WTC11 (cell line): Measurements from ENCODE around the gene PIGU. TPM values are rescaled to one million over a fixed set of nuclear protein-coding genes. Genes with fewer than 3 reads are reported as not detected.

Experiments used
- ATAC-seq: fragments of 200-7000 bp; cut with Tn5 transposase; 2 replicates; pipeline ENCODE4 v1.10.0; 2021; ENCODE audit warnings: mild to moderate bottlenecking, moderate library complexity
- CTCF ChIA-PET: fragments of 300-600 bp; sonication (Branson Sonifier 250); formaldehyde crosslinking; loops from one replicate; lab custom pipeline; 2021; ENCODE audit warnings: antibody characterized with exemption; lab: Charles Lee
- POLR2A ChIA-PET: fragments of 350-600 bp; sonication (Branson Sonifier 250); formaldehyde crosslinking; loops from one replicate; lab custom pipeline; 2021; ENCODE audit warnings: antibody characterized with exemption; lab: Charles Lee
- DNase-seq: peaks from one replicate; pipeline ENCODE4 v3.0.0; 2021; ENCODE audit warnings: low spot score
- H3K27ac Mint-ChIP-seq: 2 replicates; pipeline ENCODE4 v1.8.0; 2021; ENCODE audit warnings: mixed read lengths
- H3K27me3 Mint-ChIP-seq: 2 replicates; pipeline ENCODE4 v1.8.0; 2021; ENCODE audit warnings: low read depth, mild to moderate bottlenecking, moderate library complexity, mixed read lengths
- H3K36me3 Mint-ChIP-seq: 2 replicates; pipeline ENCODE4 v1.8.0; 2021; ENCODE audit warnings: mixed read lengths
- H3K4me1 Mint-ChIP-seq: 2 replicates; pipeline ENCODE4 v1.8.0; 2022; ENCODE audit warnings: mixed read lengths
- H3K4me3 Mint-ChIP-seq: 2 replicates; pipeline ENCODE4 v1.8.0; 2021; ENCODE audit warnings: mild to moderate bottlenecking, moderate library complexity, mixed read lengths
- H3K9me3 Mint-ChIP-seq: 2 replicates; pipeline ENCODE4 v1.8.0; 2021; ENCODE audit warnings: mixed read lengths
- ARID4B ChIP-seq: sonication (generic); formaldehyde crosslinking; IDR thresholded peaks from 2 replicates; pipeline ENCODE4 v1.8.0; 2023; ENCODE audit warnings: missing genetic modification reagents, mild to moderate bottlenecking, borderline replicate concordance
- CREM ChIP-seq: sonication (generic); formaldehyde crosslinking; IDR thresholded peaks from 2 replicates; pipeline ENCODE4 v1.8.1; 2022; ENCODE audit warnings: mild to moderate bottlenecking, missing genetic modification reagents, moderate library complexity
- E2F4 ChIP-seq: sonication (generic); formaldehyde crosslinking; IDR thresholded peaks from 2 replicates; pipeline ENCODE4 v1.8.1; 2022; ENCODE audit warnings: low read depth, mild to moderate bottlenecking, moderate library complexity, missing genetic modification reagents, borderline replicate concordance
- ETV6 ChIP-seq: sonication (generic); formaldehyde crosslinking; IDR thresholded peaks from 2 replicates; pipeline ENCODE4 v1.8.1; 2022; ENCODE audit warnings: mild to moderate bottlenecking, missing genetic modification reagents
- GABPB1 ChIP-seq: sonication (generic); formaldehyde crosslinking; IDR thresholded peaks from 2 replicates; pipeline ENCODE4 v1.8.1; 2023; ENCODE audit warnings: mild to moderate bottlenecking, missing genetic modification reagents
- HMGXB4 ChIP-seq: sonication (generic); formaldehyde crosslinking; IDR thresholded peaks from 2 replicates; pipeline ENCODE4 v1.8.1; 2023; ENCODE audit warnings: mild to moderate bottlenecking, moderate library complexity, missing genetic modification reagents
- NR1H2 ChIP-seq: sonication (generic); formaldehyde crosslinking; IDR thresholded peaks from 2 replicates; pipeline ENCODE4 v1.9.0; 2021; ENCODE audit warnings: mild to moderate bottlenecking, moderate library complexity, missing genetic modification reagents
- NR2C2 ChIP-seq: sonication (generic); formaldehyde crosslinking; IDR thresholded peaks from 2 replicates; pipeline ENCODE4 v1.8.0; 2022; ENCODE audit warnings: mild to moderate bottlenecking, missing genetic modification reagents
- RELA ChIP-seq: sonication (generic); formaldehyde crosslinking; IDR thresholded peaks from 2 replicates; pipeline ENCODE4 v1.8.1; 2022; ENCODE audit warnings: missing genetic modification reagents, mild to moderate bottlenecking, borderline replicate concordance
- SMAD3 ChIP-seq: sonication (generic); formaldehyde crosslinking; IDR thresholded peaks from 2 replicates; pipeline ENCODE4 v1.8.0; 2022; ENCODE audit warnings: missing genetic modification reagents, mild to moderate bottlenecking, borderline replicate concordance
- USF2 ChIP-seq: sonication (generic); formaldehyde crosslinking; IDR thresholded peaks from 2 replicates; pipeline ENCODE4 v1.8.1; 2023; ENCODE audit warnings: mild to moderate bottlenecking, missing genetic modification reagents, moderate library complexity
- ZBTB21 ChIP-seq: sonication (generic); formaldehyde crosslinking; IDR thresholded peaks from 2 replicates; pipeline ENCODE4 v1.8.1; 2023; ENCODE audit warnings: mild to moderate bottlenecking, missing genetic modification reagents, borderline replicate concordance
- ZNF416 ChIP-seq: fragments of 250-450 bp; sonication (Bioruptor Pico); IDR thresholded peaks from 2 replicates; pipeline ENCODE4 v1.9.0; 2021; ENCODE audit warnings: mild to moderate bottlenecking, inconsistent platforms
- total RNA-seq: library from RNA; stranded (reverse); gene quantifications from 3 replicates; pipeline ENCODE4 v1.2.3, GENCODE V29; 2021
- TF ChIP-seq, protein P1 (sequence below): sonication (generic); formaldehyde crosslinking; IDR thresholded peaks from 2 replicates; pipeline ENCODE4 v1.8.1; 2022; ENCODE audit warnings: mild to moderate bottlenecking, moderate library complexity, missing genetic modification reagents
- TF ChIP-seq, protein P2 (sequence below): fragments of 250-450 bp; sonication (Bioruptor Pico); IDR thresholded peaks from 2 replicates; pipeline ENCODE4 v1.9.0; 2021; ENCODE audit warnings: mild to moderate bottlenecking, borderline replicate concordance
- TF ChIP-seq, protein P3 (sequence below): sonication (generic); formaldehyde crosslinking; IDR thresholded peaks from 2 replicates; pipeline ENCODE4 v1.8.0; 2022; ENCODE audit warnings: missing genetic modification reagents

The PIGU gene
- total RNA-seq, 1 experiment from 2014 or later = 24.8 TPM

- Mint-ChIP-seq H3K36me3 (no peaks in the 10 kb centered on the region), H3K27ac (peak within 1 kb of the TSS; percentile 44), H3K27me3 (peaks cover 7% of the 10 kb centered on the region), H3K9me3 (no peaks in the 10 kb centered on the region), H3K4me1 (peaks cover 4% of the 10 kb centered on the region), H3K4me3 (peak within 1 kb of the TSS; percentile 75)
- peak; percentile 95 for DNase-seq
- ChIA-PET POLR2A (interaction anchor here (0.6 to 1.6 kb wide), 5 partner anchors 9 to 290 kb away, joined by 3 to 6 read pairs (median 4); no protein-coding TSS in a partner anchor), CTCF (interaction anchor here (0.6 to 2.9 kb wide), 18 partner anchors 9 to 706 kb away, joined by 3 to 12 read pairs (median 6); partner anchors contain the start of genes PIGU and TP53INP2)
- peak; percentile 75 for ATAC-seq
- TF ChIP-seq SMAD3 (no peak), ARID4B (peak; percentile 21; the same call in 1 of the 2 replicates), GABPB1 (no peak), NR2C2 (CRISPR knock-in tag) (no peak), ZBTB21 (peak; percentile 100), ETV6 (0 out of 2 replicates have a peak, but pooled peaks have one; percentile 48), ZNF416 (CRISPR knock-in tag) (no peak), RELA (0 out of 2 replicates have a peak, but pooled peaks have one; percentile 17), E2F4 (CRISPR knock-in tag) (no peak), HMGXB4 (CRISPR knock-in tag) (peak; percentile 39; the same call in 1 of the 2 replicates), CREM (peak; percentile 95), USF2 (CRISPR knock-in tag) (0 out of 2 replicates have a peak, but pooled peaks have one; percentile 17), NR1H2 (CRISPR knock-in tag) (no peak)
- TF ChIP-seq, protein P1, sequence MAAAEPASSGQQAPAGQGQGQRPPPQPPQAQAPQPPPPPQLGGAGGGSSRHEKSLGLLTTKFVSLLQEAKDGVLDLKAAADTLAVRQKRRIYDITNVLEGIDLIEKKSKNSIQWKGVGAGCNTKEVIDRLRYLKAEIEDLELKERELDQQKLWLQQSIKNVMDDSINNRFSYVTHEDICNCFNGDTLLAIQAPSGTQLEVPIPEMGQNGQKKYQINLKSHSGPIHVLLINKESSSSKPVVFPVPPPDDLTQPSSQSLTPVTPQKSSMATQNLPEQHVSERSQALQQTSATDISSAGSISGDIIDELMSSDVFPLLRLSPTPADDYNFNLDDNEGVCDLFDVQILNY (CRISPR knock-in tag) = peak; percentile 80
- TF ChIP-seq, protein P2, sequence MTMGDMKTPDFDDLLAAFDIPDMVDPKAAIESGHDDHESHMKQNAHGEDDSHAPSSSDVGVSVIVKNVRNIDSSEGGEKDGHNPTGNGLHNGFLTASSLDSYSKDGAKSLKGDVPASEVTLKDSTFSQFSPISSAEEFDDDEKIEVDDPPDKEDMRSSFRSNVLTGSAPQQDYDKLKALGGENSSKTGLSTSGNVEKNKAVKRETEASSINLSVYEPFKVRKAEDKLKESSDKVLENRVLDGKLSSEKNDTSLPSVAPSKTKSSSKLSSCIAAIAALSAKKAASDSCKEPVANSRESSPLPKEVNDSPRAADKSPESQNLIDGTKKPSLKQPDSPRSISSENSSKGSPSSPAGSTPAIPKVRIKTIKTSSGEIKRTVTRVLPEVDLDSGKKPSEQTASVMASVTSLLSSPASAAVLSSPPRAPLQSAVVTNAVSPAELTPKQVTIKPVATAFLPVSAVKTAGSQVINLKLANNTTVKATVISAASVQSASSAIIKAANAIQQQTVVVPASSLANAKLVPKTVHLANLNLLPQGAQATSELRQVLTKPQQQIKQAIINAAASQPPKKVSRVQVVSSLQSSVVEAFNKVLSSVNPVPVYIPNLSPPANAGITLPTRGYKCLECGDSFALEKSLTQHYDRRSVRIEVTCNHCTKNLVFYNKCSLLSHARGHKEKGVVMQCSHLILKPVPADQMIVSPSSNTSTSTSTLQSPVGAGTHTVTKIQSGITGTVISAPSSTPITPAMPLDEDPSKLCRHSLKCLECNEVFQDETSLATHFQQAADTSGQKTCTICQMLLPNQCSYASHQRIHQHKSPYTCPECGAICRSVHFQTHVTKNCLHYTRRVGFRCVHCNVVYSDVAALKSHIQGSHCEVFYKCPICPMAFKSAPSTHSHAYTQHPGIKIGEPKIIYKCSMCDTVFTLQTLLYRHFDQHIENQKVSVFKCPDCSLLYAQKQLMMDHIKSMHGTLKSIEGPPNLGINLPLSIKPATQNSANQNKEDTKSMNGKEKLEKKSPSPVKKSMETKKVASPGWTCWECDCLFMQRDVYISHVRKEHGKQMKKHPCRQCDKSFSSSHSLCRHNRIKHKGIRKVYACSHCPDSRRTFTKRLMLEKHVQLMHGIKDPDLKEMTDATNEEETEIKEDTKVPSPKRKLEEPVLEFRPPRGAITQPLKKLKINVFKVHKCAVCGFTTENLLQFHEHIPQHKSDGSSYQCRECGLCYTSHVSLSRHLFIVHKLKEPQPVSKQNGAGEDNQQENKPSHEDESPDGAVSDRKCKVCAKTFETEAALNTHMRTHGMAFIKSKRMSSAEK (CRISPR knock-in tag) = no peak
- TF ChIP-seq, protein P3, sequence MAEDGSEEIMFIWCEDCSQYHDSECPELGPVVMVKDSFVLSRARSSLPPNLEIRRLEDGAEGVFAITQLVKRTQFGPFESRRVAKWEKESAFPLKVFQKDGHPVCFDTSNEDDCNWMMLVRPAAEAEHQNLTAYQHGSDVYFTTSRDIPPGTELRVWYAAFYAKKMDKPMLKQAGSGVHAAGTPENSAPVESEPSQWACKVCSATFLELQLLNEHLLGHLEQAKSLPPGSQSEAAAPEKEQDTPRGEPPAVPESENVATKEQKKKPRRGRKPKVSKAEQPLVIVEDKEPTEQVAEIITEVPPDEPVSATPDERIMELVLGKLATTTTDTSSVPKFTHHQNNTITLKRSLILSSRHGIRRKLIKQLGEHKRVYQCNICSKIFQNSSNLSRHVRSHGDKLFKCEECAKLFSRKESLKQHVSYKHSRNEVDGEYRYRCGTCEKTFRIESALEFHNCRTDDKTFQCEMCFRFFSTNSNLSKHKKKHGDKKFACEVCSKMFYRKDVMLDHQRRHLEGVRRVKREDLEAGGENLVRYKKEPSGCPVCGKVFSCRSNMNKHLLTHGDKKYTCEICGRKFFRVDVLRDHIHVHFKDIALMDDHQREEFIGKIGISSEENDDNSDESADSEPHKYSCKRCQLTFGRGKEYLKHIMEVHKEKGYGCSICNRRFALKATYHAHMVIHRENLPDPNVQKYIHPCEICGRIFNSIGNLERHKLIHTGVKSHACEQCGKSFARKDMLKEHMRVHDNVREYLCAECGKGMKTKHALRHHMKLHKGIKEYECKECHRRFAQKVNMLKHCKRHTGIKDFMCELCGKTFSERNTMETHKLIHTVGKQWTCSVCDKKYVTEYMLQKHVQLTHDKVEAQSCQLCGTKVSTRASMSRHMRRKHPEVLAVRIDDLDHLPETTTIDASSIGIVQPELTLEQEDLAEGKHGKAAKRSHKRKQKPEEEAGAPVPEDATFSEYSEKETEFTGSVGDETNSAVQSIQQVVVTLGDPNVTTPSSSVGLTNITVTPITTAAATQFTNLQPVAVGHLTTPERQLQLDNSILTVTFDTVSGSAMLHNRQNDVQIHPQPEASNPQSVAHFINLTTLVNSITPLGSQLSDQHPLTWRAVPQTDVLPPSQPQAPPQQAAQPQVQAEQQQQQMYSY (CRISPR knock-in tag) = peak; percentile 53; the same call in 1 of the 2 replicates
Measured at GRCh38 chr20:34558320-34559218, 118.3 kb downstream of the PIGU start, which contains the start of gene MAP1LC3A. MAP1LC3A (plus strand) TSS chr20:34558718; CDS start chr20:34558869, 151 bp downstream.
